Lower lobe of right lung (tissue), 2 donors: Measurements from ENCODE around the gene CHD5. TPM values are rescaled to one million over a fixed set of nuclear protein-coding genes. Genes with fewer than 3 reads are reported as not detected.

Source experiments
- ATAC-seq, 2 donors: fragments of 200-7000 bp; cut with Tn5 transposase; one replicate each; pipeline ENCODE4 v1.9.1; 2020 to 2022; ENCODE audit warnings: mild to moderate bottlenecking in 2 of 2, moderate library complexity in 2 of 2
- DNase-seq: peaks from one replicate; pipeline ENCODE4 v3.0.0-alpha.2; 2020
- H3K27ac ChIP-seq: fragments of 200-600 bp; one replicate; pipeline ENCODE4 v1.8.0; 2022
- H3K27me3 ChIP-seq: fragments of 200-600 bp; one replicate; pipeline ENCODE4 v1.8.0; 2022; ENCODE audit warnings: low read depth
- H3K36me3 ChIP-seq: fragments of 200-600 bp; one replicate; pipeline ENCODE4 v1.8.0; 2022; ENCODE audit warnings: mild to moderate bottlenecking
- H3K4me1 ChIP-seq: fragments of 200-600 bp; one replicate; pipeline ENCODE4 v1.8.0; 2022
- H3K4me3 ChIP-seq: fragments of 200-600 bp; one replicate; pipeline ENCODE4 v1.8.0; 2022; ENCODE audit warnings: mild to moderate bottlenecking
- H3K9me3 ChIP-seq: fragments of 200-600 bp; one replicate; pipeline ENCODE4 v1.8.0; 2022
- CTCF ChIP-seq: fragments of 200-600 bp; IDR thresholded peaks from one replicate; pipeline ENCODE4 v1.8.0; 2022; ENCODE audit warnings: antibody characterized with exemption, mild to moderate bottlenecking
- intact Hi-C: fragments of 100-400 bp; cut with DNase I; formaldehyde crosslinking; loops from one replicate; pipeline ENCODE4 v1.11.0; 2022
- total RNA-seq: library from RNA; stranded (reverse); fragmentation: NEBNext Ultra II Directional; extraction: Animal tissue kit (Norgen Biotek cat#: 25700); gene quantifications from one replicate; pipeline ENCODE4 v1.2.1, GENCODE V29; 2021
- donor health status: DM: no; HTN: yes; CAD: no; lungs with severe emphysema.

CHD5 gene
- total RNA-seq, 1 donor from 2014 or later, result 0.56 TPM

DNA sequence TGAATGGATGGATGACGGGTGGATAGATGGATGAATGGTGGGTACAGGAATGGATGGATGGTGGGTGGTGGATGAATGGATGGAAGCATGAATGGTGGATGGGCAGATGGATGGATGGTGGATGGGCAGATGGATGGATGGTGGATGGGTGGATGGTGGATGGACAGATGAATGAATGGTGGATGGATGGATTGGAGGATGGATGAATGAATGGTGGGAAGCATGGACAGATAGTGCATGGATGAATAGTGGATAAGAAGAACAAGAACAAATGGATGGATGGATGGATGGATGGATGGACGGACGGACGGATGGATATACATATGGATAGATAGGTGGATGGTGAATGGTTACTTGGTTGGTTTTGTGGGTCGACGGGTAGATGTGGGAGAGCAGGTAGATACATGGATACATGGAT lies 4.7 kb downstream of the CHD5 start:
- peaks cover 59% of the 10 kb centered on the region for H3K27me3 ChIP-seq
- DNase-seq (no peak), ATAC-seq (no peak)
- no peaks in the 10 kb centered on the region for H3K36me3 ChIP-seq
- peaks cover 11% of the 10 kb centered on the region for H3K4me1 ChIP-seq
- intact Hi-C loops, result no loop called here
- no peak overlapping the region for H3K4me3 ChIP-seq
- H3K27ac ChIP-seq, result no peak overlapping the region
- H3K9me3 ChIP-seq, result no peaks in the 10 kb centered on the region
- TF ChIP-seq CTCF, result no peak

DNA sequence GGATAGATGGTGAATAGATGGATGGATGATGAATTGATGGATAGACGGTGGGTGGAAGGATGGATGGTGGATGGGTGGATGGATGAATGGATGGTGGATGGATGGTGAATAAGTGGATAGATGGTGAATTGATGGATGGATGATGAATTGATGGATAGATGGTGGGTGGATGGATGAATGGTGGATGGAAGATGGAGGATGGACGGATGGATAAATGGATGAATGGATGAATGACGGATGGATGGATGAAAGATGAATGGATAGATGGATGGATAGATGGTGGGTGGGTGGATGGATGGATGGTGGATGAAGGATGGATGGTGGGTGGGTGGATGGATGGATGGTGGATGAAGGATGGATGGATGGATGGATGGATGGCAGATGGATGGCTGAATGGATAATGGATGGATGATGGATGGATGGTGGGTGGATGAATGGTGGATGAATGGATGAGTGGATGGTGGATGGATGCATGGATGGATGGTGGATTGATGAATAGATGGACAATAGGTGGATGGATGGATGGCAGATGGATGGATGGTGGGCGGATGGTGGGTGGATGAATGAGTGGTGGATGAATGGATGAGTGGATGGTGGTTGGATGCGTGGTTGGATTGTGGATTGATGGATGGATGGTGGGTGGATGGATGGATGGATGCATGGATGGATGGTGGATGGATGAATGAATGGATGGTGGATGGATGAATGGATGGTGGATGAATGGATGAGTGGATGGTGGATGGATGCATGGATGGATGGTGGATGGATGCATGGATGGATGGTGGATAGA lies 5.3 kb downstream of the CHD5 start:
- H3K36me3 ChIP-seq, result no peaks in the 10 kb centered on the region
- no peak for DNase-seq
- no peak overlapping the region for H3K4me3 ChIP-seq
- no peak overlapping the region for H3K27ac ChIP-seq
- no peak for ATAC-seq
- intact Hi-C loops, result no loop called here
- H3K9me3 ChIP-seq, result no peaks in the 10 kb centered on the region
- peaks cover 65% of the 10 kb centered on the region for H3K27me3 ChIP-seq
- H3K4me1 ChIP-seq, result peaks cover 11% of the 10 kb centered on the region
- no peak for TF ChIP-seq CTCF

GRCh38 chr1:6172549-6172948 lies 7.6 kb downstream of the CHD5 start:
- intact Hi-C loops, result no loop called here
- H3K27ac ChIP-seq, result no peak overlapping the region
- H3K27me3 ChIP-seq, result peaks cover 55% of the 10 kb centered on the region
- H3K9me3 ChIP-seq, result no peaks in the 10 kb centered on the region
- H3K36me3 ChIP-seq, result no peaks in the 10 kb centered on the region
- peaks cover 5% of the 10 kb centered on the region for H3K4me1 ChIP-seq
- H3K4me3 ChIP-seq, result no peak overlapping the region
- no peak for TF ChIP-seq CTCF
- ATAC-seq (no peak), DNase-seq (no peak)

GRCh38 chr1:6171548-6172124 lies 8.5 kb downstream of the CHD5 start:
- Histone ChIP-seq H3K27ac (no peak overlapping the region), H3K27me3 (peaks cover 49% of the 10 kb centered on the region), H3K4me3 (no peak overlapping the region), H3K4me1 (peaks cover 5% of the 10 kb centered on the region), H3K9me3 (no peaks in the 10 kb centered on the region), H3K36me3 (no peaks in the 10 kb centered on the region)
- ATAC-seq (peak; percentile 29 to 41), DNase-seq (no peak)
- intact Hi-C loops, result no loop called here
- TF ChIP-seq CTCF, result no peak

DNA sequence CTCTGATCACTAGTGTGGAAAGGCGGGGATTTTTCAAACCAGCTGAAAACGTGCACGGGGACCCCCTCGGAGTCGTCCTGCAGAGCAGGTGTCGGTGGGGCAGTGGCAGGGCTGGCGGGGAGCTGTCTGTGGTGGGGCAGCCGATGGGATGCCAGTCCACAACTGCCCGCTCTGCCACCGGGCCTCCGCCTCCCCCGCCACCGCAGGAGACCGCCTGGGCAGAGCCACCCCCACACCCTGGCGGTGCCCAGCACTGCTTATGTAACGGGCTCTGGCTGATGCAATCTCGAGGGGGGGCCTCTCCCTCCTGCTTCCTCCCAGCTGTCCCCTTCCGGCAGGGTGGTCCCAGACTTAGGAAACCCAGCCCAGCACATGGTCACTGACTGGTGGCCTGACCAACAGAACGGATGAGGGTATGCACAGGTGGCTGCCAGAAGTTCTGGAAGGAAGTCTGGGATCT lies 9.3 kb downstream of the CHD5 start:
- no peak overlapping the region for H3K4me3 ChIP-seq
- H3K36me3 ChIP-seq, result no peaks in the 10 kb centered on the region
- no peaks in the 10 kb centered on the region for H3K9me3 ChIP-seq
- no peak overlapping the region for H3K27ac ChIP-seq
- peak; percentile 8 to 15 for ATAC-seq
- TF ChIP-seq CTCF, result no peak
- peaks cover 5% of the 10 kb centered on the region for H3K4me1 ChIP-seq
- intact Hi-C loops, result no loop called here
- DNase-seq, result no peak
- H3K27me3 ChIP-seq, result peaks cover 46% of the 10 kb centered on the region
